ENCODE results near the gene COQ10A. TPM values are rescaled to one million over a fixed set of nuclear protein-coding genes. Genes with fewer than 3 reads are reported as not detected.
A peak's percentile ranks its signal among the peaks of the same experiment; 100 is the strongest.

Gene COQ10A
- total RNA-seq, 1 experiment from 2014 or later, result 18.4 TPM

DNA sequence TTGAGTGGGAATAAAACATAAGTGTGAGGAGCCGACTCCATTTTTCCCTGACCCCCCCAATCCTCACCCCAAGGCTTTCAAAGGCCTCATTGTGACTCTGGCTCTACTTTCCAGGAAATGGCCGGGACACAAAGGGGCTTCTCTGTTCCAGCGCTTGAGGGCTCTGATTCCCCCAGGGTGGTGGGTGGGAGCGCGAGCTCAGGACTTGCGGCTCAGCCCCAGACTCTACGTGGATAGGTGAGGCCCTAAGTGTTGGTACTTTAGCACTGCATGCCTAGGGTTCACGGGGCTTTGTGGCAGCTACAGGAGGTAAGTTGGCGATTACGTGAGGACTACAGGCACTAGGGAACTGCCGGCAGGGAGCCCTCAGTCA lies 48.5 kb downstream of the COQ10A start:
- H3K36me3 ChIP-seq (ENCODE audit: control insufficient read depth, insufficient read depth, low read length), result peaks cover 2% of the 10 kb centered on the region; the same call in 1 of the 2 replicates
- no peak for DNase-seq
- Mint-ChIP-seq H3K27me3 (ENCODE audit: insufficient read depth, unreplicated experiment) (no peaks in the 10 kb centered on the region), H3K4me1 (ENCODE audit: low read depth, unreplicated experiment) (no peaks in the 10 kb centered on the region), H3K4me3 (ENCODE audit: unreplicated experiment) (peak overlapping the region; percentile 85), H3K9me3 (ENCODE audit: unreplicated experiment) (no peaks in the 10 kb centered on the region), H3K36me3 (ENCODE audit: insufficient read depth, unreplicated experiment) (peaks cover 55% of the 10 kb centered on the region), H3K27ac (ENCODE audit: unreplicated experiment) (peak overlapping the region; percentile 96)
- ChIA-PET CTCF (interaction anchor here (0.6 to 2.1 kb wide), 14 partner anchors 18 to 196 kb away, joined by 3 to 38 read pairs (median 4); partner anchors contain the start of genes COQ10A, IL23A, PAN2 and SMARCC2), POLR2A (interaction anchor here (0.6 to 2.0 kb wide), 6 partner anchors 45 to 164 kb away, joined by 3 to 30 read pairs (median 6); partner anchors contain the start of genes RNF41, SMARCC2 and STAT2)
- intact Hi-C loops (cut with micrococcal nuclease; ENCODE audit: unreplicated experiment), result no loop called here
- peaks cover 4% of the 10 kb centered on the region; the same call in 1 of the 2 replicates for H3K4me1 ChIP-seq
- TSS peak; percentile 76 for BruUV-seq (replicated peaks)
- H3K27me3 ChIP-seq (replicated peaks; ENCODE audit: control insufficient read depth, insufficient read depth, low read length), result no peaks in the 10 kb centered on the region
- no peaks in the 10 kb centered on the region for H3K9me3 ChIP-seq
- no peak for TF ChIP-seq CTCF (IDR thresholded peaks at IDR 0.05; ENCODE audit: insufficient read depth in 1 of 2, low read depth in 1 of 2, low read length in 1 of 2, severe bottlenecking in 1 of 2, unreplicated experiment in 1 of 2)
- H3K4me3 ChIP-seq (ENCODE audit: low read depth, low read length), result peak overlapping the region; percentile 79

- H3K4me3 Mint-ChIP-seq (ENCODE audit: unreplicated experiment), result peak within 1 kb of the TSS; percentile 85
- no peaks in the 10 kb centered on the region for H3K9me3 ChIP-seq
- peak; percentile 98 to 99 for DNase-seq
- no TSS peak for BruUV-seq (replicated peaks)
- H3K27me3 ChIP-seq (replicated peaks; ENCODE audit: control insufficient read depth, insufficient read depth, low read length), result no peaks in the 10 kb centered on the region
- CTCF ChIA-PET, result interaction anchor here (0.5 to 2.1 kb wide), 19 partner anchors 18 to 258 kb away, joined by 3 to 38 read pairs (median 4); partner anchors contain the start of genes COQ10A, IL23A, PAN2 and SMARCC2
- POLR2A ChIA-PET, result interaction anchor here (0.5 to 2.0 kb wide), 16 partner anchors 9 to 321 kb away, joined by 3 to 30 read pairs (median 5); partner anchors contain the start of genes CS, RNF41, SMARCC2 and STAT2
- H3K4me3 ChIP-seq (ENCODE audit: low read depth, low read length), result peak within 1 kb of the TSS; percentile 79
- intact Hi-C loops (cut with micrococcal nuclease; ENCODE audit: unreplicated experiment), result loop anchor here (1.0 kb wide), 6 partner anchors 16 to 152 kb away; partner anchors contain the start of genes CS, PAN2, SPRYD4 and STAT2
- H3K27ac Mint-ChIP-seq (ENCODE audit: unreplicated experiment), result peak within 1 kb of the TSS; percentile 96
- H3K27me3 Mint-ChIP-seq (ENCODE audit: insufficient read depth, unreplicated experiment), result no peaks in the 10 kb centered on the region
- H3K9me3 Mint-ChIP-seq (ENCODE audit: unreplicated experiment), result no peaks in the 10 kb centered on the region
- TF ChIP-seq CTCF (IDR thresholded peaks at IDR 0.05; ENCODE audit: insufficient read depth in 1 of 2, low read depth in 1 of 2, low read length in 1 of 2, severe bottlenecking in 1 of 2, unreplicated experiment in 1 of 2), result peak; percentile 22 to 27
- peaks cover 4% of the 10 kb centered on the region; the same call in 1 of the 2 replicates for H3K4me1 ChIP-seq
- H3K36me3 Mint-ChIP-seq (ENCODE audit: insufficient read depth, unreplicated experiment), result peaks cover 49% of the 10 kb centered on the region
- no peaks in the 10 kb centered on the region for H3K4me1 Mint-ChIP-seq (ENCODE audit: low read depth, unreplicated experiment)
- H3K36me3 ChIP-seq (ENCODE audit: control insufficient read depth, insufficient read depth, low read length), result peaks cover under 1% of the 10 kb centered on the region; the same call in 1 of the 2 replicates
Observed at GRCh38 chr12:56315622-56316473, 49.1 kb downstream of the COQ10A start, which contains the start of gene CNPY2. Gene CNPY2, minus strand, starts transcription at chr12:56315988. Its CDS starts 771 bp downstream, at chr12:56315217.

DNA sequence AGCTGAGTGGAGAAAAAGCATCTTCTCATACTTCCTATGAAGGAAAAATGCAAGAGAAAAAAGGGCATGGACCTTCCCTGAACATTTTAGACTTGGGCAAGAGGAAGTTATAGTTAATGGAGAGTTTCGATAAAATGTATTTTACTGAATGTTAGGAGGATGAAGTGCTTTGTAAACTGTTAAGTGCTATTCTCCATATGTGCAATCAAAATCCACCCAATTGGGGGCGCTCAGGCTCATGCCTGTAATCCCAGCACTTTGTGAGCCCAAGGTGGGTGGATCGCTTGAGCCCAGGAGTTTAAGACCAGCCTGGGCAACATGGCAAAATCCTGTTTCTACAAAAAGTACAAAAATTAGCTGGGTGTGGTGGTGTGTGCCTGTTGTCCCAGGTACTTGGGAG lies 50.9 kb downstream of the COQ10A start:
- CTCF ChIA-PET, result no interaction called here
- Mint-ChIP-seq H3K4me1 (ENCODE audit: low read depth, unreplicated experiment) (no peaks in the 10 kb centered on the region), H3K27me3 (ENCODE audit: insufficient read depth, unreplicated experiment) (no peaks in the 10 kb centered on the region), H3K4me3 (ENCODE audit: unreplicated experiment) (no peak overlapping the region), H3K27ac (ENCODE audit: unreplicated experiment) (no peak overlapping the region), H3K36me3 (ENCODE audit: insufficient read depth, unreplicated experiment) (peaks cover 36% of the 10 kb centered on the region), H3K9me3 (ENCODE audit: unreplicated experiment) (no peaks in the 10 kb centered on the region)
- BruUV-seq (replicated peaks), result no TSS peak
- no peak for DNase-seq
- no peaks in the 10 kb centered on the region for H3K9me3 ChIP-seq
- no peaks in the 10 kb centered on the region for H3K27me3 ChIP-seq (replicated peaks; ENCODE audit: control insufficient read depth, insufficient read depth, low read length)
- no peak for TF ChIP-seq CTCF (IDR thresholded peaks at IDR 0.05; ENCODE audit: insufficient read depth in 1 of 2, low read depth in 1 of 2, low read length in 1 of 2, severe bottlenecking in 1 of 2, unreplicated experiment in 1 of 2)
- POLR2A ChIA-PET, result no interaction called here
- H3K4me1 ChIP-seq, result peaks cover 4% of the 10 kb centered on the region; the same call in 1 of the 2 replicates
- H3K4me3 ChIP-seq (ENCODE audit: low read depth, low read length), result no peak overlapping the region
- intact Hi-C loops (cut with micrococcal nuclease; ENCODE audit: unreplicated experiment), result no loop called here
- H3K36me3 ChIP-seq (ENCODE audit: control insufficient read depth, insufficient read depth, low read length), result no peaks in the 10 kb centered on the region
